RWPE1 (cell line): Measurements from ENCODE around the gene OR6K3.

ENCODE experiments used
- CTCF ChIA-PET: fragments of 350-600 bp; sonication (Branson Sonifier 250); formaldehyde crosslinking; extraction: SDS; loops from one replicate; lab custom pipeline; 2021; lab: Yijun Ruan, JAX
- POLR2A ChIA-PET: fragments of 400-600 bp; formaldehyde crosslinking; extraction: SDS; loops from one replicate; lab custom pipeline; 2020; ENCODE audit warnings: antibody characterized with exemption; ENCODE audit not compliant: low non-redundant PET; lab: Yijun Ruan, JAX
- DNase-seq: peaks from one replicate; pipeline ENCODE4 v3.0.0; 2012; ENCODE audit warnings: low spot score
- H3K27ac ChIP-seq: fragments of 450-650 bp; 2 replicates; pipeline ENCODE4 v1.5.1; 2017
- CTCF ChIP-seq: fragments of 450-650 bp; conservative IDR thresholded peaks from 2 replicates; pipeline ENCODE4 v1.5.1; 2017; ENCODE audit warnings: low read depth, mild to moderate bottlenecking

Gene OR6K3

GRCh38 chr1:158714754-158715153 lies 5.8 kb downstream of the OR6K3 start:
- no peak for TF ChIP-seq CTCF
- H3K27ac ChIP-seq, result no peak overlapping the region
- CTCF ChIA-PET, result no interaction called here
- POLR2A ChIA-PET, result no interaction called here
- DNase-seq, result no peak

- no peak overlapping the region for H3K27ac ChIP-seq
- DNase-seq, result no peak
- ChIA-PET CTCF (no interaction called here), POLR2A (no interaction called here)
- TF ChIP-seq CTCF, result no peak
Measured at GRCh38 chr1:158711098-158711497, 9.4 kb downstream of the OR6K3 start.

- POLR2A ChIA-PET, result no interaction called here
- no peak for DNase-seq
- TF ChIP-seq CTCF, result no peak
- CTCF ChIA-PET, result interaction anchor here (0.7 kb wide), 1 partner anchor 209 kb away, joined by 3 read pairs; no protein-coding TSS in a partner anchor
- no peak overlapping the region for H3K27ac ChIP-seq
Measured at GRCh38 chr1:158706096-158706495, 14.4 kb downstream of the OR6K3 start.

DNA sequence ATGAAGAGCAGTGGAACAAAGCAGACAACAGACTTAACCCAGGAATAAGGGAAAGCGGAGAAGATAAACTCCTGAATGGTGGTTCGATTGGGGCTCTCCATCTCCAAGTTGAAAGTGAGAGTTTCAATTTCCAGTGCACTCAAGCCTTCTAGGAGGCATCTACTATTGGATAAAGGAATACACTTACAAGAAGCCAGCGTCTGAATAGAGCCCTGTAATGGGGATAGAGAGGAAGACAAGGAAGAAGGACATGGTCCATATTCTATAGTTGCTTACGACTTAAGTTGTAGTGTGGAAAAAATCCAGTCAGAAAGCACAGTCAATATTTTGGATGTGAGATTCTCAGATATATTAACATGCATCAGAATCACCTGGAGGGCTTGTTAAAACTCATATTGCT lies 20.0 kb downstream of the OR6K3 start, which contains the start of gene OR6K2:
TSS of gene OR6K2 (minus strand) at position 101 of the 400 bp plus-strand sequence. CDS start at position 101, 0 bp downstream.
- POLR2A ChIA-PET, result no interaction called here
- TF ChIP-seq CTCF, result no peak
- no peak within 1 kb of the TSS for H3K27ac ChIP-seq
- DNase-seq, result no peak
- CTCF ChIA-PET, result no interaction called here

DNA sequence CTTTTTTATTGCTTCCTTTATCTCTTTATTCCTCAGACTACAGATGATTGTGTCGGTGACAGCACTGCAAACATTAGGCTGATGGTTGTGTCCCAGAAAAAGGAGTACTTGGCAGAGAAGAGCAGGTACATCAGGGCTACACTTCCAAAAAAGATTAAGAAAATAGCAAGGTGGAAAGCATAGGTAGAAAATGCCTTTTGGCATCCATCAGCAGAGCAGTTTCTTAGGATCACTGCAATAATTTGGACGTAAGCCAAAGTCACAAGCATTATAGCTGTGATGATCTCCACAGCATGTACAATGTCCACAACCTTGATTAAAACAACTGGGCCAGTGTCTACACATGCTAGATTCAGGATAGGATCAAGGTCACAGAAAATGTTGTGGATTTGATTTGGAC lies 25.9 kb downstream of the OR6K3 start:
- CTCF ChIA-PET, result interaction anchor here (0.6 kb wide), 2 partner anchors 112 to 530 kb away, joined by 3 to 4 read pairs; no protein-coding TSS in a partner anchor
- DNase-seq, result no peak
- no peak overlapping the region for H3K27ac ChIP-seq
- TF ChIP-seq CTCF, result no peak
- POLR2A ChIA-PET, result no interaction called here

DNA sequence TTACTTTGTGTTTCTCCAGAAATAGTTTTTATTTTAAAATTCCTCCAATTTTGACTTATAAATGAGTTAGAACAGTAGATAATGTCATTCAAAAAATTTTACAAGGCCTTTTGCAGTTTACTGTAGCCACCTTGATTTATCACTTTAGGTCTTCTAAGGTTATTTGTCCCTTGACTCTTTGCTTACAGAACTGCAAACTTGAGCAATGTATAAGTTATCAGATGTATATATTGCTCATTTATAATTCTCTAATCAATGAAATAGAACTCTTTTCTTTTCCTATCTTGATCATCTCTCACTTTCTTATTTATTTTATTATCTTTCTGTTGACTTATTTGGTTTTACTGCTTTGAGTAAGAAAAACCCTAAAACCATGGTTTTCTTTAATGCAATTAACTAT lies 28.2 kb downstream of the OR6K3 start:
- POLR2A ChIA-PET, result no interaction called here

More for the DNA sequence above, 28.2 kb downstream of the OR6K3 start:
- TF ChIP-seq CTCF, result no peak
- H3K27ac ChIP-seq, result no peak overlapping the region
- CTCF ChIA-PET, result interaction anchor here (0.6 kb wide), 1 partner anchor 29 kb away, joined by 4 read pairs; no protein-coding TSS in a partner anchor
- no peak for DNase-seq
